ENCODE data around the gene SPIRE2. TPM values are rescaled to one million over a fixed set of nuclear protein-coding genes. Genes with fewer than 3 reads are reported as not detected.

Gene SPIRE2
- total and polyA plus RNA-seq, 2 of the 13 experiments (the other 11 are each of a cell fraction or from before 2014, with no cell fraction given): 13.3 to 37.5 TPM

- TF ChIP-seq YEATS2 (CRISPR knock-in tag; IDR thresholded peaks at IDR 0.05; ENCODE audit: borderline replicate concordance) (no peak), HHEX (CRISPR knock-in tag; IDR thresholded peaks at IDR 0.05) (no peak), POLR2G (IDR thresholded peaks at IDR 0.05; ENCODE audit: low read depth, low read length) (peak; percentile 13), KLF13 (CRISPR knock-in tag; IDR thresholded peaks at IDR 0.05) (no peak), PATZ1 (CRISPR knock-in tag; IDR thresholded peaks at IDR 0.05) (peak; percentile 82), ZNF562 (CRISPR knock-in tag; IDR thresholded peaks at IDR 0.05; ENCODE audit: borderline replicate concordance) (no peak), ZNF574 (CRISPR knock-in tag; IDR thresholded peaks at IDR 0.05) (no peak), ZBTB21 (CRISPR knock-in tag; IDR thresholded peaks at IDR 0.05) (no peak), ZNF639 (CRISPR knock-in tag; conservative IDR thresholded peaks at IDR 0.05) (no peak; the same call in 1 of the 2 replicates), ZXDC (CRISPR knock-in tag; IDR thresholded peaks at IDR 0.05) (0 out of 2 replicates have a peak, but pooled peaks have one; percentile 2), HOXA7 (CRISPR knock-in tag; IDR thresholded peaks at IDR 0.05) (no peak), UBTF (CRISPR knock-in tag; IDR thresholded peaks at IDR 0.05) (0 out of 2 replicates have a peak, but pooled peaks have one; percentile 11), NR2F2 (IDR thresholded peaks at IDR 0.05; ENCODE audit: borderline replicate concordance, low read depth) (no peak), ZNF740 (CRISPR knock-in tag; IDR thresholded peaks at IDR 0.05) (0 out of 2 replicates have a peak, but pooled peaks have one; percentile 43), HNRNPL (IDR thresholded peaks at IDR 0.05; ENCODE audit: low read depth, low read length) (no peak)
These were observed 775 bp downstream of the SPIRE2 start (continued) for GRCh38 chr16:89828870-89829629.

Data from HepG2 (cell line).